Astrocyte (in vitro differentiated cells and primary cell): ENCODE data around the gene VASH2.

Source experiments
- CTCF ChIP-seq: IDR thresholded peaks from 2 replicates; pipeline ENCODE4 v1.5.1; 2011; ENCODE audit warnings: low read depth, mild to moderate bottlenecking, inconsistent platforms, low read length, moderate library complexity; ENCODE audit not compliant: insufficient read depth
- EZH2 ChIP-seq: IDR thresholded peaks from 2 replicates; pipeline ENCODE4 v1.6.1; 2012; ENCODE audit warnings: mild to moderate bottlenecking, low read length, inconsistent platforms; ENCODE audit not compliant: insufficient read depth

- TF ChIP-seq CTCF (no peak), EZH2 (no peak)
These were observed 10.6 kb downstream of the VASH2 start for GRCh38 chr1:212960932-212961331.
